K562 (cell line): ENCODE results near the gene SEPTIN6. TPM values are rescaled to one million over a fixed set of nuclear protein-coding genes. Genes with fewer than 3 reads are reported as not detected.

Source experiments
- ATAC-seq: fragments of 200-7000 bp; cut with Tn5 transposase; 3 replicates; pipeline ENCODE4 v1.9.1; 2020; ENCODE audit warnings: moderate library complexity
- BruUV-seq: library from RNA; stranded (reverse); fragments of 400-500 nt; replicated peaks from 2 replicates; lab custom pipeline; 2021; lab: Mats Ljungman, UMichigan
- CTCF ChIA-PET: fragments of 300-600 bp; formaldehyde crosslinking; extraction: SDS; loops from one replicate; lab custom pipeline; 2021; ENCODE audit warnings: low intra/inter-chr PET ratio; lab: Yijun Ruan, JAX
- POLR2A ChIA-PET: fragments of 300-600, 350-650 bp; sonication (Branson Sonifier 250); formaldehyde crosslinking; extraction: SDS; loops from one replicate; lab custom pipeline; 2021; ENCODE audit warnings: antibody characterized with exemption, inconsistent platforms; lab: Yijun Ruan, JAX
- DNase-seq, 4 experiments: peaks; one replicate each; pipeline versions ENCODE4 v3.0.0 to v3.0.0-alpha.2; 2011 to 2018; ENCODE audit warnings: low spot score in 3 of 4, mixed read lengths in 3 of 4; ENCODE audit errors: extremely low read depth in 1 of 4
- FAIRE-seq: peaks from 2 replicates; lab custom pipeline; 2011; peaks lifted over from hg19 to GRCh38; lab: Jason Lieb, UNC
- H2AFZ ChIP-seq: 2 replicates; pipeline ENCODE4 v1.6.0; 2011; ENCODE audit warnings: low read depth, low read length, control low read depth, inconsistent platforms
- H3K27ac ChIP-seq: fragments of 200-600 bp; 3 replicates; pipeline ENCODE4 v1.8.0; 2011; ENCODE audit warnings: low read depth, mild to moderate bottlenecking, control low read depth, inconsistent platforms, low read length, moderate library complexity, mixed read lengths; ENCODE audit errors: extremely low read depth
- H3K27me3 ChIP-seq, 2 experiments: fragments of 300-600 bp in 1 of 2; 2 replicates in 1 of 2; 3 replicates in 1 of 2; pipeline versions ENCODE4 v1.6.0 to v1.8.0; 2011; ENCODE audit warnings: inconsistent platforms in 2 of 2, low read length in 2 of 2, mild to moderate bottlenecking in 1 of 2, mixed read lengths in 1 of 2, moderate library complexity in 1 of 2; ENCODE audit not compliant: control insufficient read depth in 2 of 2, insufficient read depth in 2 of 2
- H3K36me3 ChIP-seq: fragments of 300-600 bp; 3 replicates; pipeline ENCODE4 v1.8.0; 2011; ENCODE audit warnings: mild to moderate bottlenecking, low read length, inconsistent platforms; ENCODE audit not compliant: control insufficient read depth, insufficient read depth
- H3K4me1 ChIP-seq, 2 experiments: fragments of 200-600 bp in 1 of 2; replicated peaks in 1 of 2; 2 replicates in 1 of 2; 3 replicates in 1 of 2; pipeline versions ENCODE4 v1.5.1 to v1.8.0; 2011; ENCODE audit warnings: inconsistent platforms in 2 of 2, low read length in 2 of 2, mild to moderate bottlenecking in 1 of 2, mixed read lengths in 1 of 2, moderate library complexity in 1 of 2; ENCODE audit not compliant: control insufficient read depth in 2 of 2, insufficient read depth in 2 of 2
- H3K4me2 ChIP-seq: 2 replicates; pipeline ENCODE4 v1.6.1; 2011; ENCODE audit warnings: low read length, control low read depth, inconsistent platforms, mixed read lengths; ENCODE audit not compliant: insufficient read depth
- H3K4me3 ChIP-seq: fragments of 200-600 bp; sonication (generic), shearing (Covaris generic); 2 replicates; pipeline ENCODE4 v1.5.1; 2016; ENCODE audit warnings: control low read depth, inconsistent platforms
- H3K79me2 ChIP-seq: fragments of 200-600 bp; 3 replicates; pipeline ENCODE4 v1.8.0; 2011; ENCODE audit warnings: low read length, inconsistent platforms; ENCODE audit not compliant: control insufficient read depth, insufficient read depth
- H3K9ac ChIP-seq, 2 experiments: 2 replicates each; pipeline versions ENCODE4 v1.6.0 to v1.6.1; 2011; ENCODE audit warnings: low read depth in 2 of 2, low read length in 2 of 2, control low read depth in 1 of 2, inconsistent platforms in 1 of 2, mild to moderate bottlenecking in 1 of 2, mixed read lengths in 1 of 2; ENCODE audit not compliant: insufficient read depth in 1 of 2
- H3K9me1 ChIP-seq: one replicate; pipeline ENCODE4 v1.6.0; 2011; ENCODE audit warnings: inconsistent platforms, mild to moderate bottlenecking, low read length, moderate library complexity; ENCODE audit not compliant: control insufficient read depth, insufficient read depth
- H3K9me3 ChIP-seq: replicated peaks from 2 replicates; pipeline ENCODE4 v1.5.1; 2011; ENCODE audit warnings: low read depth, low read length, inconsistent platforms; ENCODE audit not compliant: control insufficient read depth, insufficient read depth
- H4K20me1 ChIP-seq: replicated peaks from 2 replicates; pipeline ENCODE4 v1.6.1; 2011; ENCODE audit warnings: low read length, inconsistent platforms, mixed read lengths; ENCODE audit not compliant: control insufficient read depth, insufficient read depth
- ARHGAP35 ChIP-seq: fragments of 450-650 bp; IDR thresholded peaks from 2 replicates; pipeline ENCODE4 v1.6.1; 2018; ENCODE audit not compliant: partially characterized antibody
- ETV6 ChIP-seq, 3 experiments: fragments of 150-350 bp in 1 of 3; sonication (generic) in 1 of 3; formaldehyde crosslinking in 1 of 3; IDR thresholded peaks; 2 replicates each; pipeline versions ENCODE4 v1.6.1 to v1.8.0; 2014 to 2022; ENCODE audit warnings: borderline replicate concordance in 2 of 3, low read depth in 2 of 3, antibody characterized with exemption in 1 of 3, low read length in 1 of 3, mild to moderate bottlenecking in 1 of 3, missing genetic modification reagents in 1 of 3
- FOXK2 ChIP-seq, 2 experiments: fragments of 450-650 bp; IDR thresholded peaks in 1 of 2; conservative IDR thresholded peaks in 1 of 2; 2 replicates each; pipeline ENCODE4 v1.6.1; 2016; ENCODE audit warnings: low read depth in 2 of 2, mild to moderate bottlenecking in 1 of 2
- GATA2 ChIP-seq: sonication (generic); formaldehyde crosslinking; IDR thresholded peaks from 2 replicates; pipeline ENCODE4 v1.4.0; 2020; ENCODE audit warnings: mild to moderate bottlenecking, missing genetic modification reagents
- HDAC2 ChIP-seq: fragments of 450-650 bp; IDR thresholded peaks from 2 replicates; pipeline ENCODE4 v1.6.1; 2016; ENCODE audit warnings: mild to moderate bottlenecking
- HNRNPH1 ChIP-seq: fragments of 200-400 bp; formaldehyde crosslinking; optimal IDR thresholded peaks from 2 replicates; pipeline ENCODE3; 2017; ENCODE audit warnings: low read depth, mild to moderate bottlenecking, low read length, moderate library complexity
- MCM7 ChIP-seq, 2 experiments: fragments of 450-650 bp; IDR thresholded peaks; 2 replicates each; pipeline ENCODE4 v1.6.1; 2016 to 2018
- MXI1 ChIP-seq: IDR thresholded peaks from 2 replicates; pipeline ENCODE4 v1.6.1; 2011; ENCODE audit warnings: low read depth, mild to moderate bottlenecking, improper control_type of control experiment, low read length
- NFIX ChIP-seq: fragments of 250-450 bp; sonication (Bioruptor Pico); IDR thresholded peaks from 2 replicates; pipeline ENCODE4 v1.4.0; 2020; ENCODE audit warnings: low read depth, mild to moderate bottlenecking, moderate library complexity
- NR1H2 ChIP-seq: sonication (generic); formaldehyde crosslinking; IDR thresholded peaks from 2 replicates; pipeline ENCODE4 v1.4.0; 2020; ENCODE audit warnings: mild to moderate bottlenecking, missing genetic modification reagents
- PHB2 ChIP-seq: fragments of 450-650 bp; IDR thresholded peaks from 2 replicates; pipeline ENCODE4 v1.6.1; 2017; ENCODE audit warnings: low read depth
- SREBF1 ChIP-seq: fragments of 150-350 bp; IDR thresholded peaks from 2 replicates; pipeline ENCODE4 v1.6.1; 2014; ENCODE audit warnings: antibody characterized with exemption, low read depth, low read length, borderline replicate concordance
- ZNF134 ChIP-seq: fragments of 250-450 bp; sonication (Bioruptor Pico); conservative IDR thresholded peaks from 2 replicates; pipeline ENCODE4 v1.4.0; 2020
- ZNF384 ChIP-seq: IDR thresholded peaks from 2 replicates; pipeline ENCODE4 v1.6.1; 2012; ENCODE audit warnings: low read depth, low read length, improper control_type of control experiment
- WGBS: fragments of 100-300 bp; shearing (Covaris generic); methylation state at CpG from one replicate; pipeline ENCODE4 v1.1.6; 2016; ENCODE audit warnings: low coverage, mixed read lengths; ENCODE audit not compliant: insufficient coverage; ENCODE audit errors: missing lambda C conversion rate; 5-methylcytosine and 5-hydroxymethylcytosine counted together
- in situ Hi-C: fragments of 300-500 bp; cut with MboI; formaldehyde crosslinking; loops from 4 replicates; pipeline ENCODE4 v1.15.0; 2018; ENCODE audit warnings: inconsistent platforms, mixed read lengths
- intact Hi-C: fragments of 100-400 bp; cut with micrococcal nuclease; formaldehyde crosslinking; loops from 2 replicates; pipeline ENCODE4 v1.14.2; 2022
- polyA plus RNA-seq, 8 experiments: library from polyadenylated mRNA; depleted of rRNA in 4 of 8; stranded (reverse) in 5 of 8; unstranded in 3 of 8; fragments of >200 nt; fragmentation: Nextera tagmentation in 2 of 8; fragmentation: Illumina TruSeq in 1 of 8; extraction: Ambion mirVana in 2 of 8; extraction: Trizol in 1 of 8; gene quantifications; 2 replicates each; pipeline versions ENCODE4 v1.2.1 to v1.2.3, GENCODE V29; 2011 to 2014; ENCODE audit warnings: inconsistent platforms in 1 of 8, missing spikeins in 1 of 8
- total RNA-seq, 7 experiments: library from RNA; depleted of rRNA in 6 of 7; stranded (reverse); fragments of >200 nt in 6 of 7; fragmentation: Illumina TruSeq in 2 of 7; extraction: Trizol in 2 of 7; gene quantifications; 2 replicates each; pipeline versions ENCODE4 v1.2.1 to v1.2.3, GENCODE V29; 2011 to 2021; ENCODE audit warnings: low replicate concordance in 1 of 7
- TF ChIP-seq, protein P1 (sequence below): IDR thresholded peaks from 3 replicates; pipeline ENCODE4 v1.6.1; 2011; ENCODE audit warnings: borderline replicate concordance, mild to moderate bottlenecking, moderate library complexity; ENCODE audit not compliant: insufficient read length; ENCODE audit errors: extremely low read depth
- TF ChIP-seq, protein P2 (sequence below): fragments of 200-800 bp; sonication (Bioruptor generic); IDR thresholded peaks from 2 replicates; pipeline ENCODE4 v1.6.1; 2017; ENCODE audit warnings: missing genetic modification characterization, missing compliant biosample characterization
- TF ChIP-seq, protein P3 (sequence below): IDR thresholded peaks from 3 replicates; pipeline ENCODE4 v1.6.1; 2011; ENCODE audit warnings: borderline replicate concordance, mild to moderate bottlenecking; ENCODE audit not compliant: insufficient read length, insufficient read depth
- TF ChIP-seq, protein P4 (sequence below): fragments of 250-450 bp; sonication (Bioruptor Pico); IDR thresholded peaks from 2 replicates; pipeline ENCODE4 v1.8.0; 2022; ENCODE audit warnings: moderate library complexity, mild to moderate bottlenecking, inconsistent platforms

SEPTIN6 gene
- total and polyA plus RNA-seq, 9 of the 15 experiments (the other 6 are each of a cell fraction or from before 2014, with no cell fraction given): 8.4 to 67.0 (median 37.8) TPM

DNA sequence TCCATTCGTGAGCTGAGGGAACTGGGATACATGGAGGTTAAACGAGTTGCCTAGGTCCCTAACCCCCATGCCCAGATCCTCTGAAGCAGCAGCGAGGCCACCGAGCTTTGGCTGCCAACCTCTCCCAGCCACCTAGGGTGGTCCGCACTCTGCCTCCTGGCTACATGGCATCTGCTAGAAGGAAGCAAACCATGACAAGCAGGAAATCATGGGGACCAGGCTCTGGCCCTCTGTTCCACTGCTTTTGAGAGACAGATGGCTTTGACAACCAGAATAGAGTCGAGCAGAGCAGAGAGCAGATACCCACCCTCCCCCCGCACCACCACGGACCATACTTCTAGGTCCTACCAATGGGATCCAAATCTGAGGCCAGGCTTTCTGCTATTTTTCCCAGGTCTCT is 49.3 kb downstream of the SEPTIN6 start:
- H3K79me2 ChIP-seq: no peaks in the 10 kb centered on the region
- BruUV-seq: no TSS peak
- no peak overlapping the region for H3K27ac ChIP-seq
- no peaks in the 10 kb centered on the region for H3K9me1 ChIP-seq
- POLR2A ChIA-PET: interaction anchor here (0.7 kb wide), 1 partner anchor 88 kb away, joined by 3 read pairs; no protein-coding TSS in a partner anchor
- no peak for FAIRE-seq
- H3K27me3 ChIP-seq: no peaks in the 10 kb centered on the region
- H3K4me3 ChIP-seq: no peak overlapping the region
- H3K4me2 ChIP-seq: no peak overlapping the region
- no peaks in the 10 kb centered on the region for H4K20me1 ChIP-seq
- intact Hi-C loops: no loop called here
- H3K9ac ChIP-seq: no peak overlapping the region
- 82% methylated on average over 6 of the region's 8 CpGs for WGBS
- peaks cover 35% of the 10 kb centered on the region; the same call in 2 of the 3 replicates for H3K36me3 ChIP-seq
- in situ Hi-C loops: no loop called here
- CTCF ChIA-PET: no interaction called here
- no peaks in the 10 kb centered on the region; a peak in 1 of 5 replicates for H3K4me1 ChIP-seq
- no peak overlapping the region for H2AFZ ChIP-seq
- ATAC-seq: no peak
- no peak for DNase-seq
- H3K9me3 ChIP-seq: no peaks in the 10 kb centered on the region
- TF ChIP-seq MCM7 (IDR thresholded peaks at IDR 0.05): no peak
- no peak for TF ChIP-seq NR1H2 (CRISPR knock-in tag)
- TF ChIP-seq, protein P1, sequence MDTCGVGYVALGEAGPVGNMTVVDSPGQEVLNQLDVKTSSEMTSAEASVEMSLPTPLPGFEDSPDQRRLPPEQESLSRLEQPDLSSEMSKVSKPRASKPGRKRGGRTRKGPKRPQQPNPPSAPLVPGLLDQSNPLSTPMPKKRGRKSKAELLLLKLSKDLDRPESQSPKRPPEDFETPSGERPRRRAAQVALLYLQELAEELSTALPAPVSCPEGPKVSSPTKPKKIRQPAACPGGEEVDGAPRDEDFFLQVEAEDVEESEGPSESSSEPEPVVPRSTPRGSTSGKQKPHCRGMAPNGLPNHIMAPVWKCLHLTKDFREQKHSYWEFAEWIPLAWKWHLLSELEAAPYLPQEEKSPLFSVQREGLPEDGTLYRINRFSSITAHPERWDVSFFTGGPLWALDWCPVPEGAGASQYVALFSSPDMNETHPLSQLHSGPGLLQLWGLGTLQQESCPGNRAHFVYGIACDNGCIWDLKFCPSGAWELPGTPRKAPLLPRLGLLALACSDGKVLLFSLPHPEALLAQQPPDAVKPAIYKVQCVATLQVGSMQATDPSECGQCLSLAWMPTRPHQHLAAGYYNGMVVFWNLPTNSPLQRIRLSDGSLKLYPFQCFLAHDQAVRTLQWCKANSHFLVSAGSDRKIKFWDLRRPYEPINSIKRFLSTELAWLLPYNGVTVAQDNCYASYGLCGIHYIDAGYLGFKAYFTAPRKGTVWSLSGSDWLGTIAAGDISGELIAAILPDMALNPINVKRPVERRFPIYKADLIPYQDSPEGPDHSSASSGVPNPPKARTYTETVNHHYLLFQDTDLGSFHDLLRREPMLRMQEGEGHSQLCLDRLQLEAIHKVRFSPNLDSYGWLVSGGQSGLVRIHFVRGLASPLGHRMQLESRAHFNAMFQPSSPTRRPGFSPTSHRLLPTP: no peak
- TF ChIP-seq SREBF1: no peak
- no peak for TF ChIP-seq FOXK2 (conservative IDR thresholded peaks at IDR 0.05 in 1 of 2, IDR thresholded peaks at IDR 0.05 in 1 of 2; ENCODE audit: low read depth in 2 of 2)
- no peak for TF ChIP-seq ETV6 (IDR thresholded peaks at IDR 0.05; ENCODE audit: borderline replicate concordance in 1 of 2, low read depth in 2 of 2, low read length in 1 of 2)
- TF ChIP-seq ETV6 (CRISPR knock-in tag; IDR thresholded peaks at IDR 0.05; ENCODE audit: borderline replicate concordance): no peak
- TF ChIP-seq ZNF134 (CRISPR knock-in tag): no peak
- no peak for TF ChIP-seq ZNF384
- TF ChIP-seq MXI1: no peak
- no peak for TF ChIP-seq ARHGAP35
- no peak for TF ChIP-seq NFIX
- TF ChIP-seq, protein P2, sequence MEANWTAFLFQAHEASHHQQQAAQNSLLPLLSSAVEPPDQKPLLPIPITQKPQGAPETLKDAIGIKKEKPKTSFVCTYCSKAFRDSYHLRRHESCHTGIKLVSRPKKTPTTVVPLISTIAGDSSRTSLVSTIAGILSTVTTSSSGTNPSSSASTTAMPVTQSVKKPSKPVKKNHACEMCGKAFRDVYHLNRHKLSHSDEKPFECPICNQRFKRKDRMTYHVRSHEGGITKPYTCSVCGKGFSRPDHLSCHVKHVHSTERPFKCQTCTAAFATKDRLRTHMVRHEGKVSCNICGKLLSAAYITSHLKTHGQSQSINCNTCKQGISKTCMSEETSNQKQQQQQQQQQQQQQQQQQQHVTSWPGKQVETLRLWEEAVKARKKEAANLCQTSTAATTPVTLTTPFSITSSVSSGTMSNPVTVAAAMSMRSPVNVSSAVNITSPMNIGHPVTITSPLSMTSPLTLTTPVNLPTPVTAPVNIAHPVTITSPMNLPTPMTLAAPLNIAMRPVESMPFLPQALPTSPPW (CRISPR knock-in tag): no peak
- TF ChIP-seq PHB2: no peak
- TF ChIP-seq GATA2 (CRISPR knock-in tag): no peak
- TF ChIP-seq HDAC2: no peak
- TF ChIP-seq HNRNPH1: no peak
- TF ChIP-seq, protein P3, sequence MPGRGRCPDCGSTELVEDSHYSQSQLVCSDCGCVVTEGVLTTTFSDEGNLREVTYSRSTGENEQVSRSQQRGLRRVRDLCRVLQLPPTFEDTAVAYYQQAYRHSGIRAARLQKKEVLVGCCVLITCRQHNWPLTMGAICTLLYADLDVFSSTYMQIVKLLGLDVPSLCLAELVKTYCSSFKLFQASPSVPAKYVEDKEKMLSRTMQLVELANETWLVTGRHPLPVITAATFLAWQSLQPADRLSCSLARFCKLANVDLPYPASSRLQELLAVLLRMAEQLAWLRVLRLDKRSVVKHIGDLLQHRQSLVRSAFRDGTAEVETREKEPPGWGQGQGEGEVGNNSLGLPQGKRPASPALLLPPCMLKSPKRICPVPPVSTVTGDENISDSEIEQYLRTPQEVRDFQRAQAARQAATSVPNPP: no peak
- TF ChIP-seq, protein P4, sequence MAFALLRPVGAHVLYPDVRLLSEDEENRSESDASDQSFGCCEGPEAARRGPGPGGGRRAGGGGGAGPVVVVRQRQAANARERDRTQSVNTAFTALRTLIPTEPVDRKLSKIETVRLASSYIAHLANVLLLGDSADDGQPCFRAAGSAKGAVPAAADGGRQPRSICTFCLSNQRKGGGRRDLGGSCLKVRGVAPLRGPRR (CRISPR knock-in tag): no peak
